Measurements from ENCODE around the gene FARS2.

The FARS2 gene

DNA sequence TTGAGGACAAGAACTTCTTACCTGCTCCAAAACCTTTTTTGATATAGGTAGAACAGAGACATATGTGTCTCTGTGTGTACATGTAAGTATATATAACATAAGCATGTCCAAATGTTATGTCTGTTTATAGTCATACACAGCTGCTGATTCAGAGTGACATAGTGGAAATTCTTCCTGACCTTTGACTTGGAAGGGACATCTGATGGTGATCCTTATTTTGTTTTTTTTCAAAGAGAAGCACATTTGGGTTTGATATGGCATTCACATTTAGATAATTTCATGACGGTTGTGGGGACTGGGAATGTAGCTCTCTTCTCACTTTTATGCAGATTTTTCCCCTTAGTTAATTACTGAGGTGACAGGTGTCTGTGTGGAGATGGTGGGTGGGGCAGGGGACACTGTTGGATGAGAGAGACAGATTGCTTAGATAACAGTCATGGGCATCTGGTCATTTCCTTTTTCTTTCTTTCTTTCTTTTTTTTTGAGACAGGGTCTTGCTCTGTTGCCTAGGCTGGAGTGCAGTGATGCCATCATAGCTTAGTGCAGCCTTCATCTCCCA lies 39.0 kb downstream of the FARS2 start:
- Histone ChIP-seq H4K20me1 (ENCODE audit: insufficient read depth, low read length) (no peaks in the 10 kb centered on the region), H3K4me2 (ENCODE audit: low read length) (0 out of 2 replicates have a peak overlapping the region, but pooled peaks have one; percentile 9), H3K4me3 (ENCODE audit: low read length) (no peak overlapping the region), H2AFZ (ENCODE audit: low read depth, low read length) (no peak overlapping the region), H3K4me1 (ENCODE audit: low read length) (peaks cover 75% of the 10 kb centered on the region), H3K27me3 (ENCODE audit: low read depth, low read length) (no peaks in the 10 kb centered on the region), H3K27ac (ENCODE audit: low read length) (peak overlapping the region; percentile 20; the same call in 1 of the 2 replicates), H3K36me3 (replicated peaks; ENCODE audit: low read depth, low read length) (no peaks in the 10 kb centered on the region), H3K9ac (ENCODE audit: low read length) (no peak overlapping the region), H3K79me2 (ENCODE audit: low read length) (peaks cover 72% of the 10 kb centered on the region), H3K9me3 (ENCODE audit: insufficient read depth, low read length) (no peaks in the 10 kb centered on the region)
- no peak for TF ChIP-seq CTCF (IDR thresholded peaks at IDR 0.05; ENCODE audit: low read depth, low read length)
- TF ChIP-seq EZH2phosphoT487 (IDR thresholded peaks at IDR 0.05; ENCODE audit: low read depth): no peak

DNA sequence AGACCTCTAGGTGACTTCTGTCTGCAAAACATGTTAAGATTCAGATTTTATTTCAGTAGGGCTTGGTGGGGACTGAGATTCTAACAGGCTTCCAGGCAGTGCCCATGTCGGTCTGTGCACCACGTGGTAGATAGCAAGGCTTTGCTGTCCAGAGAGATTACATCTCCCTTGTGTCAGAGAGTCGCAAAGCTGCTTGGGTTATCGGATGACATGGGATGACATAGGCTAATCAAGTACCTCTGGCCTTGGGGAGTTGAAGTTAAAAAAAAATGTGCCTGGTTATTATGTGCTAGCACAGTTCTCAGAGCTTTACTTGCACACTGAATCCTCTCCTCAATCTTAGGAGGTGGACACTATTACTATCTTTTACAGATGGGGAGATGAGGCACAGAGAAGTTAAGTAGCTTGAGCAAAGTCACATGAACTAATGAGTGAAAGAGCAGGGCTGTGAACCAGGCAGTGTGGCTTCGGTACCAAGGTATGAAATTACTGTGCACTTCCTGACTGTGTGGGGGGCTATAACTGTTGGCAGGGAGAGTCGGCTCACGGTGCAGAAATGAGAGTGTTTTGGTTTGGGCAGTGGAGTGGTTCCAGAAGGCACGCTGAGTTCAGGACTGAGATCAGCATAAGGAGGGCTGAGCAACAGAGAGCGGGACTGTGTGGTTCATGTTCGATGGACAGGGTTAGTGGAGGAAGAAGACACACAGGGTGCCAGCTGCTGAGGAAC lies 41.1 kb downstream of the FARS2 start:
- H3K27me3 ChIP-seq (ENCODE audit: low read depth, low read length): no peaks in the 10 kb centered on the region
- 0 out of 2 replicates have a peak overlapping the region, but pooled peaks have one; percentile 11 for H2AFZ ChIP-seq (ENCODE audit: low read depth, low read length)
- peak overlapping the region; percentile 98 for H3K9ac ChIP-seq (ENCODE audit: low read length)
- H4K20me1 ChIP-seq (ENCODE audit: insufficient read depth, low read length): no peaks in the 10 kb centered on the region
- H3K36me3 ChIP-seq (replicated peaks; ENCODE audit: low read depth, low read length): no peaks in the 10 kb centered on the region
- H3K4me1 ChIP-seq (ENCODE audit: low read length): peaks cover 89% of the 10 kb centered on the region
- peak overlapping the region; percentile 98 for H3K4me2 ChIP-seq (ENCODE audit: low read length)
- H3K9me3 ChIP-seq (ENCODE audit: insufficient read depth, low read length): no peaks in the 10 kb centered on the region
- TF ChIP-seq EZH2phosphoT487 (IDR thresholded peaks at IDR 0.05; ENCODE audit: low read depth) (no peak), CTCF (IDR thresholded peaks at IDR 0.05; ENCODE audit: low read depth, low read length) (no peak)
- H3K27ac ChIP-seq (ENCODE audit: low read length): peak overlapping the region; percentile 100
- H3K4me3 ChIP-seq (ENCODE audit: low read length): peak overlapping the region; percentile 75
- H3K79me2 ChIP-seq (ENCODE audit: low read length): peaks cover 77% of the 10 kb centered on the region

DNA sequence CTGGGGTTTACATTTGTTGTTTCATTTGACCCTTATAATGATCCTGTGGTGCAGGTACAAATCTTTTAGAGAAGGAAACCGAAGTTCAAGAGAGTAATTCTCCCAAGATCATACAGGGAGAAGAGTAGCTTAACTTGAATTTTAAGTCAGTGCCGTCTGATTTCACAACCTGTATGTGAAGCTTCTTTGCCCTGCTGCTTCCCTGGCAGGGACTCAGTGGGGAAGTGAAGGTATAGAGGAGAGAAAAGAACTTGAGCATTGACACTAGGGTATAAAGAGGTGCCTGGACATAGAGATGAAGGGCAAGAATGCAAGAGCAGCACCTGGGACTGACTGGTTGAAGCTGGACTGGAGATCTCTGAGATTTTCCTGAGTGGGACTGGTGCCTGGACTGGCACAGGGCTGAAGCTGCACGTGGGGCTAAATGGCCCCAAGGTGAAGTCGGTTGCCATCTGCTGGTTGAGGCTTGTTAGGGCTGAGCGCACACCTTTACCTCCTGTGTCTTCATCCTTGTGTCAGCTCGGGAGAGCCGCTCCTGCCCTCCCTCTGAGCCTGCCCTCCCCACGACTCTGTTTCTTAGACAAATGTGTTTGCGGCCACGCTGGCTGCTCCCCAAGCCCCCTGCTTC lies 41.8 kb downstream of the FARS2 start:
- Histone ChIP-seq H2AFZ (ENCODE audit: low read depth, low read length) (no peak overlapping the region), H3K79me2 (ENCODE audit: low read length) (peaks cover 75% of the 10 kb centered on the region), H4K20me1 (ENCODE audit: insufficient read depth, low read length) (no peaks in the 10 kb centered on the region), H3K4me3 (ENCODE audit: low read length) (peak overlapping the region; percentile 75), H3K4me1 (ENCODE audit: low read length) (peaks cover 82% of the 10 kb centered on the region), H3K9ac (ENCODE audit: low read length) (peak overlapping the region; percentile 98), H3K36me3 (replicated peaks; ENCODE audit: low read depth, low read length) (peaks cover 1% of the 10 kb centered on the region), H3K27ac (ENCODE audit: low read length) (peak overlapping the region; percentile 100), H3K9me3 (ENCODE audit: insufficient read depth, low read length) (no peaks in the 10 kb centered on the region), H3K4me2 (ENCODE audit: low read length) (peak overlapping the region; percentile 98), H3K27me3 (ENCODE audit: low read depth, low read length) (no peaks in the 10 kb centered on the region)
- no peak for TF ChIP-seq EZH2phosphoT487 (IDR thresholded peaks at IDR 0.05; ENCODE audit: low read depth)
- TF ChIP-seq CTCF (IDR thresholded peaks at IDR 0.05; ENCODE audit: low read depth, low read length): peak; percentile 69

DNA sequence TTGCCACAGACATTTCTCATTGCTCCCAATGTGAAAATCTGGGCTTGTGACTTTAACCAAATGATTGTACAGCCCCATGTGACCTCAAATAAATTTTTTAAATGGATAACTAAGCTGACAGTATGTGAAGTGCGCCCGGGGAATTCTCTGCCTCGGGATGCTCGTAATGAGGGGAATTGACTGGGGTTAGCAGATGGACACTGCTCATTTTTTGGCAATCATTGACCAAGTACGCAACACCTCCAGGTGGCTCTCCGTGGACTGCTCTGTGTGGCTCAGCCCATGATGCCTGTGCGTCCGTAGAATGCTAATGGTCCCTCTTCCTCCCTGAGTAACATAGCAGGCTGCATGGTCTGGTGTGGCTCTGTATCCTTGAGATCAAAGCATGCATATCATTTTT lies 42.4 kb downstream of the FARS2 start:
- peaks cover 72% of the 10 kb centered on the region for H3K79me2 ChIP-seq (ENCODE audit: low read length)
- H3K4me1 ChIP-seq (ENCODE audit: low read length): peaks cover 76% of the 10 kb centered on the region
- peak overlapping the region; percentile 75 for H3K4me3 ChIP-seq (ENCODE audit: low read length)
- H4K20me1 ChIP-seq (ENCODE audit: insufficient read depth, low read length): no peaks in the 10 kb centered on the region
- H3K27me3 ChIP-seq (ENCODE audit: low read depth, low read length): no peaks in the 10 kb centered on the region
- H3K9ac ChIP-seq (ENCODE audit: low read length): peak overlapping the region; percentile 98
- H2AFZ ChIP-seq (ENCODE audit: low read depth, low read length): no peak overlapping the region
- H3K4me2 ChIP-seq (ENCODE audit: low read length): peak overlapping the region; percentile 98
- no peak for TF ChIP-seq CTCF (IDR thresholded peaks at IDR 0.05; ENCODE audit: low read depth, low read length)
- no peak for TF ChIP-seq EZH2phosphoT487 (IDR thresholded peaks at IDR 0.05; ENCODE audit: low read depth)
- H3K9me3 ChIP-seq (ENCODE audit: insufficient read depth, low read length): no peaks in the 10 kb centered on the region
- H3K36me3 ChIP-seq (replicated peaks; ENCODE audit: low read depth, low read length): peaks cover 2% of the 10 kb centered on the region
- peak overlapping the region; percentile 100 for H3K27ac ChIP-seq (ENCODE audit: low read length)

Measured in OCI-LY3 (cell line).